Neural cell (in vitro differentiated cells): ENCODE results near the gene EPAS1. TPM values are rescaled to one million over a fixed set of nuclear protein-coding genes. Genes with fewer than 3 reads are reported as not detected.

Experiments used
- H2AFZ ChIP-seq: fragments of 200-600, 300-800 bp; sonication (generic), shearing (Covaris generic); 2 replicates; pipeline ENCODE4 v1.6.0; 2014; ENCODE audit warnings: low read depth, mild to moderate bottlenecking, antibody characterized with exemption, low read length, moderate library complexity
- H3F3A ChIP-seq: fragments of 200-600 bp; shearing (Covaris generic); 2 replicates; pipeline ENCODE4 v1.6.1; 2016; ENCODE audit warnings: mild to moderate bottlenecking, moderate library complexity, mixed read lengths, antibody characterized with exemption, low read length; ENCODE audit not compliant: insufficient read depth, poor library complexity, severe bottlenecking
- H3K27ac ChIP-seq: fragments of 200-600, 300-800 bp; sonication (generic), shearing (Covaris generic); 2 replicates; pipeline ENCODE4 v1.5.1; 2014; ENCODE audit warnings: mild to moderate bottlenecking, low read length, moderate library complexity
- H3K27me3 ChIP-seq: fragments of 300-800, 200-600 bp; sonication (generic), shearing (Covaris generic); 2 replicates; pipeline ENCODE4 v1.6.0; 2014; ENCODE audit warnings: mild to moderate bottlenecking, low read depth, low read length, moderate library complexity; ENCODE audit not compliant: insufficient read depth
- H3K36me3 ChIP-seq: fragments of 300-800, 200-600 bp; sonication (generic), shearing (Covaris generic); 2 replicates; pipeline ENCODE4 v1.5.1; 2014; ENCODE audit warnings: mild to moderate bottlenecking, antibody characterized with exemption, low read length, moderate library complexity; ENCODE audit not compliant: insufficient read depth
- H3K4me2 ChIP-seq: fragments of 300-800, 200-600 bp; sonication (generic), shearing (Covaris generic); 2 replicates; pipeline ENCODE4 v1.6.0; 2014; ENCODE audit warnings: mild to moderate bottlenecking, low read length
- H3K4me3 ChIP-seq: fragments of 300-800, 200-600 bp; sonication (generic), shearing (Covaris generic); 2 replicates; pipeline ENCODE4 v1.5.1; 2014; ENCODE audit warnings: mild to moderate bottlenecking, low read length, moderate library complexity
- H3K79me2 ChIP-seq: fragments of 200-600 bp; shearing (Covaris generic); replicated peaks from 2 replicates; pipeline ENCODE4 v1.6.0; 2014; ENCODE audit warnings: mild to moderate bottlenecking, low read length, moderate library complexity; ENCODE audit not compliant: insufficient read depth
- H3K9ac ChIP-seq: fragments of 300-800, 200-600 bp; sonication (generic), shearing (Covaris generic); 2 replicates; pipeline ENCODE4 v1.6.1; 2016; ENCODE audit warnings: mild to moderate bottlenecking, low read length, mixed read lengths
- H3K9me2 ChIP-seq: fragments of 200-600 bp; shearing (Covaris generic); 2 replicates; pipeline ENCODE4 v1.6.1; 2016; ENCODE audit warnings: mild to moderate bottlenecking, low read length, mixed read lengths; ENCODE audit not compliant: insufficient read depth
- H3K9me3 ChIP-seq: fragments of 200-600, 300-800 bp; sonication (generic), shearing (Covaris generic); 2 replicates; pipeline ENCODE4 v1.6.1; 2016; ENCODE audit warnings: mild to moderate bottlenecking, mixed run types, low read length, moderate library complexity, mixed read lengths
- H4K20me1 ChIP-seq: fragments of 200-600 bp; shearing (Covaris generic); 2 replicates; pipeline ENCODE4 v1.6.1; 2016; ENCODE audit warnings: mild to moderate bottlenecking, mixed run types; ENCODE audit not compliant: insufficient read depth
- EP300 ChIP-seq: fragments of 450-650 bp; conservative IDR thresholded peaks from 2 replicates; pipeline ENCODE4 v1.6.1; 2014; ENCODE audit warnings: antibody characterized with exemption, mild to moderate bottlenecking, moderate library complexity; ENCODE audit not compliant: poor library complexity, severe bottlenecking
- EZH2 ChIP-seq: fragments of 200-600, 300-800 bp; shearing (Covaris generic), sonication (generic); IDR thresholded peaks from 2 replicates; pipeline ENCODE4 v1.6.1; 2014; ENCODE audit warnings: antibody characterized with exemption, low read length, borderline replicate concordance, mild to moderate bottlenecking; ENCODE audit not compliant: insufficient read depth, poor library complexity, severe bottlenecking
- MXI1 ChIP-seq: fragments of 450-650 bp; conservative IDR thresholded peaks from 2 replicates; pipeline ENCODE4 v1.6.1; 2014; ENCODE audit warnings: antibody characterized with exemption, mild to moderate bottlenecking; ENCODE audit not compliant: poor library complexity, severe bottlenecking
- POLR2AphosphoS5 ChIP-seq: IDR thresholded peaks from 2 replicates; pipeline ENCODE4 v1.6.1; 2012
- RAD21 ChIP-seq: fragments of 450-650 bp; conservative IDR thresholded peaks from 2 replicates; pipeline ENCODE4 v1.6.1; 2014; ENCODE audit warnings: antibody characterized with exemption, mild to moderate bottlenecking, moderate library complexity
- SMC3 ChIP-seq: fragments of 450-650 bp; conservative IDR thresholded peaks from 2 replicates; pipeline ENCODE4 v1.6.1; 2014; ENCODE audit warnings: antibody characterized with exemption, mild to moderate bottlenecking, moderate library complexity; ENCODE audit not compliant: poor library complexity
- TAF1 ChIP-seq: IDR thresholded peaks from 2 replicates; pipeline ENCODE4 v1.6.1; 2012; ENCODE audit warnings: low read depth
- polyA plus RNA-seq: library from polyadenylated mRNA; depleted of rRNA; stranded (reverse); fragments of >200 nt; gene quantifications from 2 replicates; pipeline ENCODE4 v1.2.3, GENCODE V29; 2014
- TF ChIP-seq, protein P1 (sequence below): IDR thresholded peaks from 2 replicates; pipeline ENCODE4 v1.6.1; 2012; ENCODE audit warnings: borderline replicate concordance
- TF ChIP-seq, protein P2 (sequence below): fragments of 450-650 bp; IDR thresholded peaks from 2 replicates; pipeline ENCODE4 v1.5.1; 2014; ENCODE audit warnings: antibody characterized with exemption, mild to moderate bottlenecking, moderate library complexity; ENCODE audit not compliant: poor library complexity, severe bottlenecking

Gene EPAS1
- polyA plus RNA-seq, 1 donor from 2014 or later = not detected

DNA sequence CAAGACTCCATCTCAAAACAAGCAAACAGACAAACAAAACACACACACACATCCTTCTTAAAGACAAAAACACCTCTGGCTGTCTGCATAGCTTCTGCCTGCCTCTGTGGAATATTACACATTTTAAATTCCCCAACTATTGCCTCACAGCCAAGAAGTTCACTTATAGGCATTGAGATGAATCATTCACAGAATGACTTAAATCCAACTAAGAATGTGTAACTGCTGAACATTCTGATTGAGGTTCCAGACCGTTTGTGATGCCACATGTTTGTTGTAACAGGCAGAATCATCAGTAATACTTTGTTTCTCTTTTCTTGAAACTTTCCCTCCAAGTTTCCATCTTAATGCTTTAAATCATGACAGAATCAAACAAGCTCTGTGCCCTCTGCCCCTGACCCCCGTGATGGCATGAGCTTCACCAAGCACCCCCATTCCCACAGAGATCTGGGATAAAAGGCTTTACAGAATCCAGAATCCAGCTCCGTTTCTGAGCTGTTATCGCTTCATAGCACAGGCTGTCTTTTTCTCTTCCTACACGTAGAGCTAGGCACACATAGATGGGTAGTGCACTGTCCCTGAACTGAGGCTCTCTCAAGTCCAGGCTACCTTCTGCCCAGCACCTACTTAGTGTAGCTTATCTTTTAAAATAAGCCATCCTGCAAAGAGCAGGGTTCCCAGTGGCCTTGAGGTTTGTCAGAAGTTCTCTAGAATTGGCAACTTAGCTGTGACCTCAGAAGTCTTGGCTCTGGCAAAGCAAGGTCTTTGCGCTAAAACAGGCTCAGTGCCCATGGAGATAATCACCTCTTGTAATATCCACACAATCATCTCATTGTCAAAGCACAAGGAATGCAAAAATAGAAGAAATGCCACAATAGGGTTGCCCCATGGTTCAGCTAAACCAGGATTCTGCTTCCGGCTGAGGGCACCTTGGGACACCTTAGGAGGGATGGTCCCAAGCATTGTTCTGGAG is 32.9 kb downstream of the EPAS1 start:
- TF ChIP-seq RAD21 (no peak), MXI1 (no peak), EZH2 (no peak), EP300 (no peak), POLR2AphosphoS5 (no peak), SMC3 (no peak), TAF1 (no peak)
- TF ChIP-seq, protein P1, sequence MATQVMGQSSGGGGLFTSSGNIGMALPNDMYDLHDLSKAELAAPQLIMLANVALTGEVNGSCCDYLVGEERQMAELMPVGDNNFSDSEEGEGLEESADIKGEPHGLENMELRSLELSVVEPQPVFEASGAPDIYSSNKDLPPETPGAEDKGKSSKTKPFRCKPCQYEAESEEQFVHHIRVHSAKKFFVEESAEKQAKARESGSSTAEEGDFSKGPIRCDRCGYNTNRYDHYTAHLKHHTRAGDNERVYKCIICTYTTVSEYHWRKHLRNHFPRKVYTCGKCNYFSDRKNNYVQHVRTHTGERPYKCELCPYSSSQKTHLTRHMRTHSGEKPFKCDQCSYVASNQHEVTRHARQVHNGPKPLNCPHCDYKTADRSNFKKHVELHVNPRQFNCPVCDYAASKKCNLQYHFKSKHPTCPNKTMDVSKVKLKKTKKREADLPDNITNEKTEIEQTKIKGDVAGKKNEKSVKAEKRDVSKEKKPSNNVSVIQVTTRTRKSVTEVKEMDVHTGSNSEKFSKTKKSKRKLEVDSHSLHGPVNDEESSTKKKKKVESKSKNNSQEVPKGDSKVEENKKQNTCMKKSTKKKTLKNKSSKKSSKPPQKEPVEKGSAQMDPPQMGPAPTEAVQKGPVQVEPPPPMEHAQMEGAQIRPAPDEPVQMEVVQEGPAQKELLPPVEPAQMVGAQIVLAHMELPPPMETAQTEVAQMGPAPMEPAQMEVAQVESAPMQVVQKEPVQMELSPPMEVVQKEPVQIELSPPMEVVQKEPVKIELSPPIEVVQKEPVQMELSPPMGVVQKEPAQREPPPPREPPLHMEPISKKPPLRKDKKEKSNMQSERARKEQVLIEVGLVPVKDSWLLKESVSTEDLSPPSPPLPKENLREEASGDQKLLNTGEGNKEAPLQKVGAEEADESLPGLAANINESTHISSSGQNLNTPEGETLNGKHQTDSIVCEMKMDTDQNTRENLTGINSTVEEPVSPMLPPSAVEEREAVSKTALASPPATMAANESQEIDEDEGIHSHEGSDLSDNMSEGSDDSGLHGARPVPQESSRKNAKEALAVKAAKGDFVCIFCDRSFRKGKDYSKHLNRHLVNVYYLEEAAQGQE = no peak
- TF ChIP-seq, protein P2, sequence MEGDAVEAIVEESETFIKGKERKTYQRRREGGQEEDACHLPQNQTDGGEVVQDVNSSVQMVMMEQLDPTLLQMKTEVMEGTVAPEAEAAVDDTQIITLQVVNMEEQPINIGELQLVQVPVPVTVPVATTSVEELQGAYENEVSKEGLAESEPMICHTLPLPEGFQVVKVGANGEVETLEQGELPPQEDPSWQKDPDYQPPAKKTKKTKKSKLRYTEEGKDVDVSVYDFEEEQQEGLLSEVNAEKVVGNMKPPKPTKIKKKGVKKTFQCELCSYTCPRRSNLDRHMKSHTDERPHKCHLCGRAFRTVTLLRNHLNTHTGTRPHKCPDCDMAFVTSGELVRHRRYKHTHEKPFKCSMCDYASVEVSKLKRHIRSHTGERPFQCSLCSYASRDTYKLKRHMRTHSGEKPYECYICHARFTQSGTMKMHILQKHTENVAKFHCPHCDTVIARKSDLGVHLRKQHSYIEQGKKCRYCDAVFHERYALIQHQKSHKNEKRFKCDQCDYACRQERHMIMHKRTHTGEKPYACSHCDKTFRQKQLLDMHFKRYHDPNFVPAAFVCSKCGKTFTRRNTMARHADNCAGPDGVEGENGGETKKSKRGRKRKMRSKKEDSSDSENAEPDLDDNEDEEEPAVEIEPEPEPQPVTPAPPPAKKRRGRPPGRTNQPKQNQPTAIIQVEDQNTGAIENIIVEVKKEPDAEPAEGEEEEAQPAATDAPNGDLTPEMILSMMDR = no peak
- Histone ChIP-seq H3K9me3 (no peaks in the 10 kb centered on the region), H3K27ac (no peak overlapping the region), H3K9me2 (no peaks in the 10 kb centered on the region), H4K20me1 (no peaks in the 10 kb centered on the region), H3K79me2 (no peaks in the 10 kb centered on the region), H3K27me3 (no peaks in the 10 kb centered on the region), H3K9ac (no peak overlapping the region), H3K36me3 (no peaks in the 10 kb centered on the region), H3F3A (no peaks in the 10 kb centered on the region), H2AFZ (no peak overlapping the region), H3K4me2 (no peak overlapping the region), H3K4me3 (no peak overlapping the region)

DNA sequence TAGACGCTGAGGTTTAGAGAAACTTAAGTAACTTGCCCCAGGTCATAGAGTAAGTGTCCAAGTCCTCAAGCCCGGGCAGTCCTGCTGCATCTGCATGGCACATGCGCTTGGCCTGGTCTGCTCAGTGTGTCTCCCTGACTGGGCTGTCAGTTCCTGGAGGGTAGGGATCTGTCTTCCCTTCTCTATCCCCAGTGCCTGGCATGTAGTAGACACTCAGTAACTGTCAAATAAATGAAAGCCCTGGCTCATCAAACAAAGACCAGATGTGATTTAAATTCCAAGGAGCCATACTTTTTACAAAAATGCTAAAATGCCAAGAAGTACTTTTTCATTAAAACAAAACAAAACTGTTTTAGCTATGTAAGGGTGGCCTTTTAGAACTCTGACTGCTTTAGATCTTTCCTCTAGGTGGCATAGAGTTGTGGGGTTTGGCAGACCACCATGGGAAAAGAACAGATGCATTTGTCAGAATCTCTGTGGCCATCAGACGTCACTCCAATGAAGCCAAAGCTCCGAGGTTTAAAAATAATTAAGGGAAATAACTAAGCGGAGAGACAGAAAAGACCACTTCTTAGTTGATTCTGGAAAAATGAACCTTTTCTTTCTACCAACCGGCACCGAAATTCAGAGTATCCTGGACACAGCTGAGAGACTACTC is 34.0 kb downstream of the EPAS1 start:
- H2AFZ ChIP-seq = no peak overlapping the region
- no peaks in the 10 kb centered on the region for H3K27me3 ChIP-seq
- no peak overlapping the region for H3K27ac ChIP-seq
- no peak for TF ChIP-seq EZH2
- TF ChIP-seq POLR2AphosphoS5 = no peak
- no peak for TF ChIP-seq EP300
- no peak for TF ChIP-seq MXI1
- TF ChIP-seq, protein P2 = no peak
- TF ChIP-seq, protein P1 = no peak
- TF ChIP-seq SMC3 = no peak
- TF ChIP-seq TAF1 = no peak
- TF ChIP-seq RAD21 = no peak
- H3F3A ChIP-seq = no peaks in the 10 kb centered on the region
- H3K36me3 ChIP-seq = no peaks in the 10 kb centered on the region
- no peaks in the 10 kb centered on the region for H4K20me1 ChIP-seq
- no peak overlapping the region for H3K4me2 ChIP-seq
- H3K9me2 ChIP-seq = no peaks in the 10 kb centered on the region
- no peaks in the 10 kb centered on the region for H3K79me2 ChIP-seq
- no peak overlapping the region for H3K4me3 ChIP-seq
- no peaks in the 10 kb centered on the region for H3K9me3 ChIP-seq
- no peak overlapping the region for H3K9ac ChIP-seq
